Sigmoid colon (tissue), 4 donors: Measurements from ENCODE around the gene SHISAL1.

Experiments
- POLR2A ChIP-seq, 2 donors: fragments of 450-650 bp; IDR thresholded peaks; one replicate each; pipeline ENCODE4 v1.6.1; 2016; ENCODE audit warnings: antibody characterized with exemption in 2 of 2, mild to moderate bottlenecking in 2 of 2, moderate library complexity in 2 of 2
- POLR2AphosphoS5 ChIP-seq, 4 donors: sonication (generic); formaldehyde crosslinking; IDR thresholded peaks; one replicate each; pipeline ENCODE4 v1.6.1; 2017; ENCODE audit warnings: antibody characterized with exemption in 4 of 4
- TF ChIP-seq, protein P1 (sequence below), 4 experiments: fragments of 450-650 bp in 3 of 4; fragments of 200-600 bp in 1 of 4; IDR thresholded peaks; one replicate each; pipeline ENCODE4 v1.5.1; 2016 to 2019; ENCODE audit warnings: antibody characterized with exemption in 4 of 4, mild to moderate bottlenecking in 3 of 4, moderate library complexity in 2 of 4

DNA sequence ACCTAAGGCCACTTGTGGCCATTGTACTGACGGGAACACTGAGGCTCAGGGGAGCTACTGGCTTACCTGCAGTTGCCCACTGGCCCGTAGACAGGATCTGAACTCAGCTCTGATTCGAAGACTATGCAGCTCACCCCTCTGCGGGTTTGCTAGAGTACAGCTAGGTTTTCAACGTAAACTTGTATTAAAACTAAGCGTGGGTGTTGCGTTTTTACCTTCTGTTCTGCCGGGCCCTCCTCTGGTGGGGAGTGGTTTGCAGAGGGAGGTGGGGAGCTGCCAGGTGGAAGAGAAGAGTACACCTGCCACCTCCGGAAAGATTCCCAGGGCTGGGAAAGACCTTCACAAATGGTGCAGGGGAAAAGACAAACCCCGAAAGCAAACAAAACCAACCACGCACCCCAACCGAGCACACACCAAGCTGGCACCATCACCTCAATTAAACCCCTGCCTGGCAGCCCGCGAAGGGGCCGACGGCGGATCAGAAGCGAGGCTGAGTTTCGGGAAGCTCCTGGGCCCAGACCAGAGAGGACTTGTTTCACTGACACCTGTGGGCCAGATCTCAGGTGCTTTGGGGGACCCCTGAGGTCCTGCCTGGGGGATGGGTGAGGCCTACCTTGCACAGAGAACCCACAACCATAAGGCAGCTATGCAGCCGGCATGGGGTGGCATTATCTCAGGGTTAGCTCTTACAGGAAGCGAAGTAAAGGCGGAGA, 37.7 kb downstream of the SHISAL1 start:
- TF ChIP-seq POLR2AphosphoS5 (IDR thresholded peaks at IDR 0.05) = no peak
- TF ChIP-seq, protein P1, sequence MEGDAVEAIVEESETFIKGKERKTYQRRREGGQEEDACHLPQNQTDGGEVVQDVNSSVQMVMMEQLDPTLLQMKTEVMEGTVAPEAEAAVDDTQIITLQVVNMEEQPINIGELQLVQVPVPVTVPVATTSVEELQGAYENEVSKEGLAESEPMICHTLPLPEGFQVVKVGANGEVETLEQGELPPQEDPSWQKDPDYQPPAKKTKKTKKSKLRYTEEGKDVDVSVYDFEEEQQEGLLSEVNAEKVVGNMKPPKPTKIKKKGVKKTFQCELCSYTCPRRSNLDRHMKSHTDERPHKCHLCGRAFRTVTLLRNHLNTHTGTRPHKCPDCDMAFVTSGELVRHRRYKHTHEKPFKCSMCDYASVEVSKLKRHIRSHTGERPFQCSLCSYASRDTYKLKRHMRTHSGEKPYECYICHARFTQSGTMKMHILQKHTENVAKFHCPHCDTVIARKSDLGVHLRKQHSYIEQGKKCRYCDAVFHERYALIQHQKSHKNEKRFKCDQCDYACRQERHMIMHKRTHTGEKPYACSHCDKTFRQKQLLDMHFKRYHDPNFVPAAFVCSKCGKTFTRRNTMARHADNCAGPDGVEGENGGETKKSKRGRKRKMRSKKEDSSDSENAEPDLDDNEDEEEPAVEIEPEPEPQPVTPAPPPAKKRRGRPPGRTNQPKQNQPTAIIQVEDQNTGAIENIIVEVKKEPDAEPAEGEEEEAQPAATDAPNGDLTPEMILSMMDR (IDR thresholded peaks at IDR 0.05) = no peak
- TF ChIP-seq POLR2A (IDR thresholded peaks at IDR 0.05) = no peak
